Progenitor cell of endocrine pancreas (in vitro differentiated cells): Measurements from ENCODE around the gene BRDT. TPM values are rescaled to one million over a fixed set of nuclear protein-coding genes. Genes with fewer than 3 reads are reported as not detected.
"Not testable (repeated sequence)": the region's sequence is repeated elsewhere in the genome, so short reads cannot be mapped to it uniquely, and the experiment has no call there.

Source experiments
- DNase-seq: peaks from one replicate; pipeline ENCODE4 v3.0.0; 2021; ENCODE audit warnings: low spot score; ENCODE audit not compliant: unreplicated experiment
- H3K27ac Mint-ChIP-seq: 2 replicates; pipeline ENCODE4 v1.8.0; 2021; ENCODE audit warnings: mild to moderate bottlenecking, moderate library complexity, mixed read lengths
- H3K27me3 Mint-ChIP-seq: 2 replicates; pipeline ENCODE4 v1.8.0; 2021; ENCODE audit warnings: mixed read lengths
- H3K36me3 Mint-ChIP-seq: 2 replicates; pipeline ENCODE4 v1.8.0; 2022; ENCODE audit warnings: mixed read lengths; ENCODE audit not compliant: insufficient read depth
- H3K4me1 Mint-ChIP-seq: 2 replicates; pipeline ENCODE4 v1.8.0; 2021; ENCODE audit warnings: low read depth, mixed read lengths
- H3K4me3 Mint-ChIP-seq: 2 replicates; pipeline ENCODE4 v1.8.0; 2021; ENCODE audit warnings: low read depth, mild to moderate bottlenecking, moderate library complexity, mixed read lengths
- H3K9me3 Mint-ChIP-seq: 2 replicates; pipeline ENCODE4 v1.8.0; 2021; ENCODE audit warnings: low read depth, mixed read lengths
- CTCF ChIP-seq: fragments of 200-600 bp; sonication (generic); IDR thresholded peaks from one replicate; pipeline ENCODE4 v1.5.0; 2021; ENCODE audit warnings: antibody characterized with exemption, mild to moderate bottlenecking; ENCODE audit not compliant: unreplicated experiment
- total RNA-seq: library from RNA; stranded (reverse); gene quantifications from 2 replicates; pipeline ENCODE4 v1.2.1, GENCODE V29; 2021

The BRDT gene
- total RNA-seq, 1 donor from 2014 or later: not detected

- DNase-seq: no peak
Measured at GRCh38 chr1:92013923-92014322, 64.7 kb downstream of the BRDT start.

GRCh38 chr1:92016720-92017316 is 67.6 kb downstream of the BRDT start:
- no peaks in the 10 kb centered on the region for H3K4me1 Mint-ChIP-seq
- DNase-seq: no peak
- no peak for TF ChIP-seq CTCF
- H3K27ac Mint-ChIP-seq: no peak overlapping the region
- H3K27me3 Mint-ChIP-seq: peaks cover 10% of the 10 kb centered on the region
- H3K4me3 Mint-ChIP-seq: no peak overlapping the region
- no peaks in the 10 kb centered on the region for H3K36me3 Mint-ChIP-seq
- peaks cover 4% of the 10 kb centered on the region for H3K9me3 Mint-ChIP-seq

More at GRCh38 chr1:92013923-92014322, 64.7 kb downstream of the BRDT start:
- Mint-ChIP-seq H3K4me3 (no peak overlapping the region), H3K36me3 (no peaks in the 10 kb centered on the region), H3K9me3 (no peaks in the 10 kb centered on the region), H3K27me3 (peaks cover 10% of the 10 kb centered on the region), H3K27ac (no peak overlapping the region), H3K4me1 (no peaks in the 10 kb centered on the region)
- TF ChIP-seq CTCF: no peak

DNA sequence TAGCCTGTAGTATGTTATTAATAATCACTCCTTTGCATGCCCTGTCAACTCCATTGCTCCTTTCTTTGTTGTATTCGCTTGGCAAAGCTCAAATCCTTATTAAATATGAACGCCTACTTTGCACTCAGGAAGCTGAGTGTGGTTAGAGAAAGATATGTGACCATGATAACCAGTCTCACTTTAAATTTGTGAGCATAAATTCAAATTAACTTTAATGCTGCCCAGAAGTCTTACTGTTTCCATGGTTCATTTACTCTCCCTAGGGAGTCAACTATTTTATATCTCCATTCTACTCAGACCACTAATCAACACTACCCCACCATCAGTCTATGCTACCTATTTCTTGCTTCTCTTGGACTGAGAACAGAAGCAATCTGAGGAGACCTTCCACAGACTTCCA is 68.5 kb downstream of the BRDT start:
- Mint-ChIP-seq H3K9me3 (peaks cover 7% of the 10 kb centered on the region), H3K36me3 (peaks cover 1% of the 10 kb centered on the region), H3K27ac (no peak overlapping the region), H3K4me1 (no peaks in the 10 kb centered on the region), H3K4me3 (no peak overlapping the region), H3K27me3 (peaks cover 10% of the 10 kb centered on the region)
- TF ChIP-seq CTCF: no peak
- no peak for DNase-seq

GRCh38 chr1:92026042-92026441 is 76.8 kb downstream of the BRDT start:
- Mint-ChIP-seq H3K9me3 (peaks cover 16% of the 10 kb centered on the region), H3K27me3 (peaks cover 12% of the 10 kb centered on the region)
- not testable (repeated sequence) for H3K4me3 Mint-ChIP-seq, H3K27ac Mint-ChIP-seq, H3K4me1 Mint-ChIP-seq, H3K36me3 Mint-ChIP-seq, DNase-seq

DNA sequence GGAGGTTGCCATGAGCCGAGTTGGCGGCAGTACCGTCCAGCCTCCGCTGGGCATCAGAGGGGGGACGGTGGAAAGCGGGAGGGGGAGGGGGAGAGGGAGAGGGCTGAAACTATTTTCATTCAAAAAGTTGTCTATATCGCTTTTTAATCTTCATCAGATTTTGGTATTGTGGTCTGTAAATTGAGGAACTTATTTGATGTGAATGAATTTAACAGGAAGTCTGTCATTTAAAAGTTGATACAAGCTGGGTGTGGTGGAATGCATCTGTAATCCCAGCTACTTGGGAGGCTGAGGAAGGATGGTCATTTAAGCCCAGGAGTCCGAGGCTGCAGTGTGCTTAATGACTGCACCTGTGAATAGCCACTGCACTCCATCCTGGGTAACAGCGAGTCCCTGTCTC is 77.6 kb downstream of the BRDT start:
- H3K27me3 Mint-ChIP-seq: peaks cover 15% of the 10 kb centered on the region
- no peak overlapping the region for H3K4me3 Mint-ChIP-seq
- H3K36me3 Mint-ChIP-seq: peaks cover 8% of the 10 kb centered on the region
- peaks cover 10% of the 10 kb centered on the region for H3K4me1 Mint-ChIP-seq
- H3K27ac Mint-ChIP-seq: no peak overlapping the region
- H3K9me3 Mint-ChIP-seq: peaks cover 12% of the 10 kb centered on the region
- no peak for TF ChIP-seq CTCF
- no peak for DNase-seq

GRCh38 chr1:92029241-92029922 is 80.2 kb downstream of the BRDT start:
- DNase-seq: no peak
- Mint-ChIP-seq H3K36me3 (peaks cover 6% of the 10 kb centered on the region), H3K4me3 (peak overlapping the region; percentile 80), H3K27ac (peak overlapping the region; percentile 94), H3K4me1 (peaks cover 10% of the 10 kb centered on the region), H3K9me3 (no peaks in the 10 kb centered on the region), H3K27me3 (peaks cover 16% of the 10 kb centered on the region)
- no peak for TF ChIP-seq CTCF
